ENCODE measurements around the gene ADIRF. TPM values are rescaled to one million over a fixed set of nuclear protein-coding genes. Genes with fewer than 3 reads are reported as not detected.

The ADIRF gene
- total RNA-seq, 1 donor from 2014 or later: 33.0 TPM

DNA sequence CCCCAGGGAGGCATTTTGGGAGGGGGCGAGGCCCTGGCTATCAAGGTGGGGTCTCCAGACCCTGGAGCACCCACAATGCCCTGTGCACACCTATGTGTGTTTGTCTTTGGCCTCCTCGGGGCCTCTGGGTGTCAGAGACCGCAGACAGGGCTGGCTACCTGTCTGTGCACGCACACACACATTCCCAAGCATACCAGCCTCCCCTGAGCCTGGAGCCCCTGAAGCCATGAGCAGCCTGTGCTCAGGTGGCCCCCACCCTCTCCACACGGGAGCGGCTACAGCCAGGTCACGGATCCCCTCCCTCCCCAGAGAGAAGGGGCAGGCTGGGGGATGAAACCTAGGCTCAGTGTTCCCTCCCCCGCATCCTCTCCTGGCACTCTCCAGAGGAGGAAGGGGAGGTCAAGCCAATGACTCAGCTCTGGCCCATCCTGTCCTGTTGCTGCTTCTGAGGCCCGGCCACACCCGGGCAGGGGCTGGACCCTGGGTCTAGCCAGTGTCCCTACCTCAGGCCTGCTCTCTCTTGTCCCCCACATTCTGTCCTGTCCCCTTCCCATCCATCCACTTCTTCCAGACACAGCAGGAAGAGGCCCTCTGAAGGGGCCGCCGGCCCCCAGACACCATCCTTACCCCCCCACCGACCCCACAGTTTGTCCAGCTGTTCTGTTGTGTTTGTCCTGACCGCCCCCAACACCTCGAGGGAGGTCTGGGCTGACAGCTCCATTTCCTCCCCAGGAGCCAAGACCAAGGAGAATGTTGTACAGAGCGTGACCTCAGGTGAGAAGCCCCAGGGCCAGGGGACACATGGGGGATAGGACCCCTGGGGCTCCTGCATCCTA, 9.2 kb upstream of the ADIRF start:
- intact Hi-C loops (cut with DNase I): no loop called here
- no peak for DNase-seq (ENCODE audit: low spot score)

DNA sequence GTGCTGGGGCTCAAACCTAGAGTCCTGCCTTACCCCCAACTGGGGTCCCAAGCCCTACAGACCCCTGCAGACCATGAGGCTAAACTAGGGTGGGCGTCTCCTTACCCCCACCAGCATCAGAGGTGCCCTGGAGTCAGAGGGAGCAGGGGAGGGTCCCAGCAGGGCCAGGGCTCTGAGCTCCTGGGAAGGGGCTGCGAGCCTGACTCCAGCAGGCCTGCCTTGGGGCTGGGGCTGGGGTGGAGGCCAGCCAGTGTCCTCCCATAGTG, 8.6 kb upstream of the ADIRF start:
- no peak for DNase-seq (ENCODE audit: low spot score)
- intact Hi-C loops (cut with DNase I): loop anchor here (2.0 kb wide), 1 partner anchor 17 kb away; no protein-coding TSS in a partner anchor

DNA sequence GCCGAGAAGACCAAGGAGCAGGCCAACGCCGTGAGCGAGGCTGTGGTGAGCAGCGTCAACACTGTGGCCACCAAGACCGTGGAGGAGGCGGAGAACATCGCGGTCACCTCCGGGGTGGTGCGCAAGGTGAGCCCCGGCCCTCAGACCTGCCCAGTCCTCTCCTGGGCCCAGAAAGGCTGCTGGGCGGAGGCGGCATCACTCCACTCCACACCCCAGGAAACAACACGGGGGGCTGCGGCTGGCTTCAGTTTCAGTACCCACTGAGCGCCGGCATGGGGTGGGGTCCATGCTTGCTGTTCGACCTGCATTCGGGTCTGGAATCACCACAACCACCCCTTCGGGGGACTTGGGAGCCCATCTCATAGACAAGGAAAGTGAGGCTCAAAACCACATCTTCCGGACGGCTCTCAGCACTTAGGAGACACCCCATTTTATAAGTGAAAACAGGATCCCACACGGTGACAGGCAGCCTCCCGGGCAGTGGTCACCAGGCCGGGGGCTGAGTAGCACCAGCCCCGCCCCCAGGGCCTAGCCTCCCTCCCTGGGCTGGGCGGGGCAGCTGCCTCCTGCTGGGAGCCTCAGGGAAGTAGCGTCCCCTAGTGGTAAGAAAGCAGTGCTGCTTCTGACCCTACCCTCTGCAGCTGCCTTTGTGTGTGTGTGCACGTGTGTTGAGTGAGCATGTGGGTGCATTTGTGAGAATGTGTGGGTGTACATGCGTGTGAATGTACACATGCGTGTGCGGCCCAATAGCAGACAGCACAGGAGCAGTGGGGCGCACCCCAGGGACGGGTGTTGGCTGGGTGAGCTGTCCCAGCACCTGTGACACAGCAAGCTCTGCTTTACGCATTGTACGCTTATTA, 8.0 kb upstream of the ADIRF start:
- intact Hi-C loops (cut with DNase I): loop anchor here (2.0 kb wide), 1 partner anchor 17 kb away; no protein-coding TSS in a partner anchor
- DNase-seq (ENCODE audit: low spot score): no peak

DNA sequence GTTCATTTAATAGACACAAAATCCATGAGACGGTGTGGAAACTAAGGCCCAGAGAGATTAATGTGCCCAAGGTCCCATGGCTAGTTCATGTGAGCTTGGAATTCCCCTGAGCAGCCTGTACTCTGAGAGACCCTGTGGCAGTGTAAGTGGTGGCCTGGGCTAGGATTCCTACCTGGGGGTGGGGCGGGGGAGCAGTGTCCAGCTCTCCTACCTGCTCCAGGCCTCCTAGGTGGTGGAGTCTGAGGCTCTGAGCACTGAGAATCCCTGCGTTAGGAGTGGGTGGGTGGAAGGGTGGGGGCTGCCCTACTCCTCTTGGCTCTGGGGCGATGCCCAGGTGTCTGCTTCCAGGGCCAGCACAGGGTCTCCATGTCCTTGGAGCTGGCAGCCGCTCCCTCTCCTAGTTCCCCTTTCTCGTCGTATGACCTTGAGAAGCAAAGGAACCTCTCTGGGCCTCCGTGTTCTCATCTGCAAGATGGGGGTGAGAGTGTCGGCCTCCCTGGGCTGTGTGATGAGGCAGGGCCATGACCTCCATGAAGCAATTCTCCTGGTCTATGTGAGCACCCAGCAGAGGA, 7.3 kb upstream of the ADIRF start:
- no peak for DNase-seq (ENCODE audit: low spot score)
- intact Hi-C loops (cut with DNase I): loop anchor here (2.0 kb wide), 1 partner anchor 18 kb away; no protein-coding TSS in a partner anchor

DNA sequence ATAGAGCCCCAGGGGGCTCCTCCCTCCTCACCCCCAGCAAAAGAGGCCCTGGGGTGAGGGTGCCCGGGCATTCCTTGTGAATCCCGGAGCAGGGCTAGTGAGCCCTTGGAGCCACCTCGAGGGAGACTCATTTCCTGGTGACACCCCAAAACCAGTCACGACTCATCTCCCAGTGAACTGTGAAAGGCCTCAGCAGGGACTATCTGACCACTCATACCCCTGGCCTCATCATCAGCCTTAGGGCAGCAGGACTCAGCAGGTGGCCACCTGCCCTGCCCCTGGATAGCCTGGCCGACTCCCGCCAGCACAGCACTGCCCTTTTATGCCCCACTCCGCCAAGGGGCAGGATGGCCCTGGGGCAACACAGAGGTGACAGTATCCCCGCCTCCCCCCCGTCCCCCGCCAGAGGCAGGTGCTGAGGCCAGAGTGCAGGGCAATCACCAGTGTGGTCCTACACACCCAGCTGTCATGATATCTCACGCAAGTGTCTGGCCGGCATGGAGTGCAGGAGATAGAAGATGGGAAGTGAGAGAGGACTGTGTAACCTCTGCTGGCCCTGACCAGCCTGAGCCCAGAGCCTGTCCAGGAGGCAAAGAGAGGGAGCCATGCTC, 6.7 kb upstream of the ADIRF start:
- intact Hi-C loops (cut with DNase I): loop anchor here (2.0 kb wide), 1 partner anchor 19 kb away; no protein-coding TSS in a partner anchor
- peak; percentile 59 for DNase-seq (ENCODE audit: low spot score)

DNA sequence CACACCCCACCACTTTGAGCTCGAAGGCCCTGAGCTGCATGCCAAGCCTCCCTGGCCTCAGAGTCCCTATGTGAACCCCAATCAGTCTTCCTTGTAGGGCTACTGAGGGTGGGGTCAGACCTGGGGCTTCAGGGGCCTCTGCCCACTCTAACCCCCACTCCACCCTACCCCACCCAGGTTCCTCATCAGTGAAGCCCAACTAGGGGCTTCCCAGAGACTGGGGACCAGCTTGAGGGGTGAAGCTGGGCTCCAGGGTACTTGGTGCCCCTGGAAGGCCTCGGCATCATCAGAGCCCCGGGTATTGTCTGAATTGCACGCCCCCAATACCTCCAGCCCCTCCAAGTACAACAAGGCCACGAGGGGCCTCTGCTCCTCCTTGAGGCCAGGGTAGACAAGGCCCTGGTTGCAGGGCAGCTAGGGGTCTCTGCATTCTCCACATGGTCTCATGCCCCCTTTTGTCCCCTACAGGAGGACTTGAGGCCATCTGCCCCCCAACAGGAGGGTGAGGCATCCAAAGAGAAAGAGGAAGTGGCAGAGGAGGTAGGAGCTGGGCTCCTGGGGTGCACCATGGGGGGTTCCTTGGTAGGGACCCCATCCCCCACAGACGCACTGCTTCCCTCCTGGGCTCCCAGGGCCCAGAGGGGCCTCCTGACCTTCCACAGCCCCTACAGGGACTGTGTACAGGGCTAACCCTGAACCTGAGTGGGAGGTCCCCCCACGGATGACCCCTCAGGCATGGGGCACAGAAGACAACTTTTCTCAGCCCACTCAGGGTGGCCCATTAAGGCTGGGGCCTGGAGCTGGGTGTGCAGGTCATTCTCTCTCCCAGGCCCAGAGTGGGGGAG, 5.9 kb upstream of the ADIRF start:
- intact Hi-C loops (cut with DNase I): no loop called here
- peak; percentile 59 for DNase-seq (ENCODE audit: low spot score)

DNA sequence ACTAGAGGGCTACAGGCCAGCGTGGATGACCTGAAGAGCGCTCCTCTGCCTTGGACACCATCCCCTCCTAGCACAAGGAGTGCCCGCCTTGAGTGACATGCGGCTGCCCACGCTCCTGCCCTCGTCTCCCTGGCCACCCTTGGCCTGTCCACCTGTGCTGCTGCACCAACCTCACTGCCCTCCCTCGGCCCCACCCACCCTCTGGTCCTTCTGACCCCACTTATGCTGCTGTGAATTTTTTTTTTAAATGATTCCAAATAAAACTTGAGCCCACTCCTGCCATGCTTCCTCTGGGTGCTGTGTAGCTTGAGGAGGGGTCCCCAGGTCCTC, 5.3 kb upstream of the ADIRF start:
- intact Hi-C loops (cut with DNase I): no loop called here
- DNase-seq (ENCODE audit: low spot score): peak; percentile 41

DNA sequence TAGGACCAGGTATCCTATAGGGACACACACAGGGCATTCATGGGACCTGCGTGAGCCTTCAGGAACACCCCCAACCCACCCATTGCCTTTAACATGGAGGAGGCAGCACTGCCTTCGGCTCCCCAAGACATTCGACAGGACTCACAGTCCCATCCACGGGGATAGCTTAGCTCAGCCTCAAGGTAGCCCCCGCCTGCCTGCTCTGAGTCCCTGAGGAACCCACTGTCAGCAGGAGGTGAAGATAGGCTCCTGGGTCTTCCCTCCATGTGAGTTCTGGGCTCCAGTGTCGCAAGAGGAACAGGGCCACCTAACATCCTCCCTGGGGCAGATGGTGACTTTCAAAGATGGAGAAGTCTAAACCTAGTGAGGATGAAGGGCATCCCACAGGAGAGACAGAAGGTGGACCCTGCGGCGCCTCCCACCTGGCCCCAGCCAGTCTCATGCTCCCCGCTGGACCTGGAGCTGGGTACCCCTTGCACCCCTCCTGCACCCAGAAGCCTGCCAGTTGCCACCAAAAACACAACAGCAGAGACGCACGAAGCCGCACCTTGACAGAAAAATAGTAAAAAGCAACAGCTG, 4.9 kb upstream of the ADIRF start:
- intact Hi-C loops (cut with DNase I): no loop called here
- peak; percentile 72 for DNase-seq (ENCODE audit: low spot score)

DNA sequence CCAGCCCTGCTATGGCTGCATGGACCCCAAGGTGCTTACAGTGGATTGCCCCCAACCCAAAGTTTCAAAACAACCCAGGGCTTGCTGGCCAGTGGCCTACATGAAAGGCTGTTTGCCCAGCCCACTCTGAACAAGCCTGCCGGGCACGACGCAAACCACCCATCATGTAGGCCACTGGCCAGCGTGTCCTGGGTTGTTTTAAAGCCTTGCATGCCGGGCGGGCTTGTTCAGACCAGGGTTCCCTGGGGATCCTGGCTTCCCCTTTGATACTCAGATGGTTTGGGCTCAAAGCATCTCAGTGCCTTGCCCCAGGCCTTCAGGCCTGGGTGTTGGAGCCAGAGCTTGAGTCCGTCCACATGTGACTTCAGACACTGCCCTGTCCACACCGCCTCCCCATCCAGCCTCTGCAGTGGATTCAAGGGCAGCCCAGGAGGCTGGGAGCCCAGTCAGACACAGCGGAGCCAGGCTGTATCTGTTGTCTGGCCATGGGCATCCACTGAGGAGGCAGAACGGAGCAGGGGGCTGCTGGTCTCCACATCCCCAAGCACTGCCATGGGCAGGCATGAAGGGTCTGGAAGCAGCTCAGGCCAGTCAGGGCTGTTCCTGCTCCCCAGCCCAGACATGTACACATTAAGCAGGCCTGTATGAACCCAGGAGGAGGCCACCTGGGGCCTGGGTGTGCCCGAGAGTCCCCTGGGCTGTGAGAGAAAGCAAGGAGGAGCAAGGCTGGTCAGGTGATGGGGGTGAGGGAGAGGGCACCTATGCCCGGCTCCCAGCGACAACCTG, 4.0 kb upstream of the ADIRF start:
- DNase-seq (ENCODE audit: low spot score): peak; percentile 75
- intact Hi-C loops (cut with DNase I): no loop called here

DNA sequence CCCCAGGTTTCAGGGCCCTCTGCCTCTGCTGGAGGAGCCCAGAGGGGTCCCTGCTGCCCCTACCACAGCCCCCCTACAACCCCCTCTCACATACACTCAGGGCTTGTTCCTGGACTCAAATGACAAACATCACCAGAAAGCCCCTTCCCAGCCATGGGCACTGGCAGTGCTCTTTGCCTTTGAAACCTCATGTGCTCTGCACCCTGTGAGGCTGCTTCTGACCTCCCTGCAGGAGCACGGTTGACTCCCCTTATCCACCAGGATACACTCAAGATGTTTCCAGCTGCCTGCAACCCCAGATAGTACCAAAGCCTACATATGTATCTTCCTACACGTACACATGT, 3.5 kb upstream of the ADIRF start:
- intact Hi-C loops (cut with DNase I): no loop called here
- no peak for DNase-seq (ENCODE audit: low spot score)

DNA sequence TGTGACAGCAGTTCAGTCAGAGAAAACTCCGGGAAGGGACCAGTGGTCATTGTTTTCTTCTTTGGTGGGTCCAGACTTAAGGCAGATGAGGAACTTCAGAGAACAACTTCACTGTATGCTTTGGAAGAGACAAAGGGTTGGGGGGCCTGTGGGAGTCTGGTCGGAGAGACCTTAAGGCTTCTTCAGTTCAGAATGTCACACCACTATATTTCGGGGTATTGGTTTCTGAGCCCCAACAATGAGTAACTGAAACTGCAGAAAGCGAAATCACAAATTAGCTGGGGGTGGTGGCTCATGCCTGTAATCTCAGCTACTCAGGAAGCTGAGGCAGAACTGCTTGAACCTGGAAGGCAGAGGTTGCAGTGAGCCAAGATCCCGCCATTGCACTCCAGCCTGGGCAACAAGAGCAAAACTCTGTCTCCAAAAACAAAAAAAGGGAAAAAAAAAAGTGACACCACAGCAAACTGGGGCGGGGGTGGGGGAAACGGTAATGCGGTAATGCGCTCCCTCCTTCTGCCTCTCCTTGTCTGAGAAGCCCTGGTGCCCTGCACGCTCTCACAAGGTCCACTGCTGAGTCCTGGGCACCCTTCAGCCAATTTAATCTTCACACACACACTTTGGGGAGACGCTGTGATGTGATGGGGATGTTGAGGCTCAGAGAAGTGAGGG, 2.2 kb upstream of the ADIRF start:
- DNase-seq (ENCODE audit: low spot score): no peak
- intact Hi-C loops (cut with DNase I): no loop called here

DNA sequence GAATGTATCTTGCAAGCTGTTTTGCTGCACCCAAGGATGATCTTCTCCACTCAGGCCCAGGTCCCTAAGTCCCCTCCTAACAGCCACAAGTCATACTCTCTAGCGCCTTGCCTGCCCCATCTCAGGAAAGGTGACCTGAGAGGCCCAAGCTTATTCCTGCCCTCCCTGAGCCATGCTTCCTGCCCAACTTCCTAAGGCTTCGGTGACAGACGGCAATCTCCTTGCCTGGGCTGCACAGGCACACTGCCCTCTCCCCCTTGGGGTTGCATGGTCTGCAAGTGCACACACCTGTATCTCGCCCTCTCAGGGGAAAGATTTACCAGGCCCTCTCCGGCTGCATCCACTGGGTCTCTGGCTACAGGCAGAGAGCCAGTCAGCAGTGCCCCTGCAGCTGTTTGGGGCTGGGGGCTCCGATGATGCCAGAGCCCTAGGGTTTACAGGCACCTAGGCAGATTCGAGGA, 771 bp upstream of the ADIRF start:
- peak; percentile 67 for DNase-seq (ENCODE audit: low spot score)
- intact Hi-C loops (cut with DNase I): no loop called here

DNA sequence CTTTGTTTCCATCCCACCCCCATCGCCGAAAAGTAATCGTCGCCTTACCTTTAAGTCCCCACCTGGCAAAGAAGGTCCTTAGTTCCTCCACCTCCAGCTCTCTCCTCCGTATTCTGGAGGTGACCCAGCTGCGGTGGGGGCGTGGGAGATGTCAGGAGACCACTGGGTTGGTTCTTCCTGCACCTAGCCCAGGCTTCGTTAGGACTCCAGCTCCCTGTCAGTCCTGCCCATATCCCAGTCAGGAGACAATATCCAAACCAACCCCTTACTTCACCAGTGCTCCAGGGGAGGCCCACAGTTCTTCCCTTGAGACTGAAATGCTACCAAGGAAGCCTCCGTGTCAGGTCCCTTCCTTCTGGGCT, 693 bp downstream of the ADIRF start:
- no peak for DNase-seq (ENCODE audit: low spot score)
- intact Hi-C loops (cut with DNase I): no loop called here

DNA sequence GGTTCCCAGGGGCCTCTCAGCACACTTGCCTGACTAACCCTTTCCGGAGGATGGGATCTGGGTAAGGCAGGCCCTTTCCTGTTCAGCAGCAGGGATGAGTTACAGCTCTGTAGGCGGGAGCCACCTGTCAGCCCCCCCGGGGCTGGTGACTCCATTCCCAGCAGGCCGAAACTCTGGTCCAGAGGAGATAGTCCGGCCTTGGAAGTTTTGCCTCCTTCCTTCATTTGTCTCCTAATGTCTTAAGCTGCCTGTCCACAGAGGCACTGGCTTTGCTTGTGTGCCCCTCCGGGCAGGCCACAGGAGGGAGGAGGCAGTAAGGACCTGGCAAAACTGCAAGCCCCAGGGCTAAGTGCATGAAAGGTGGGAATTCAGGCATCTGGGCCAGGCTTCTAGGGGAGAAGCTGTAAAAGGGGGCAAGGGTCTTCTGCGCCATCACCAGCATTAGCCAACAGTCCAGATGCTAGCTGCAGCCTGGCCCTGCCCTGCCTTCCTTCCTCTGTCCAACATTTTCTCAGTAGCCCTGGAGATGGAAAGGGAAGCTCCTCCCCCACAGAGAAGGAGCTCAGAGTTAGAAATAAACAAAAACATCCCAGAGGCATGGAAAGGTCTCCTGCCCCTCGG, 1.2 kb downstream of the ADIRF start:
- peak; percentile 75 for DNase-seq (ENCODE audit: low spot score)
- intact Hi-C loops (cut with DNase I): loop anchor here (2.0 kb wide), 1 partner anchor 125 kb away; the partner anchor contains the start of genes GLUD1 and SHLD2

DNA sequence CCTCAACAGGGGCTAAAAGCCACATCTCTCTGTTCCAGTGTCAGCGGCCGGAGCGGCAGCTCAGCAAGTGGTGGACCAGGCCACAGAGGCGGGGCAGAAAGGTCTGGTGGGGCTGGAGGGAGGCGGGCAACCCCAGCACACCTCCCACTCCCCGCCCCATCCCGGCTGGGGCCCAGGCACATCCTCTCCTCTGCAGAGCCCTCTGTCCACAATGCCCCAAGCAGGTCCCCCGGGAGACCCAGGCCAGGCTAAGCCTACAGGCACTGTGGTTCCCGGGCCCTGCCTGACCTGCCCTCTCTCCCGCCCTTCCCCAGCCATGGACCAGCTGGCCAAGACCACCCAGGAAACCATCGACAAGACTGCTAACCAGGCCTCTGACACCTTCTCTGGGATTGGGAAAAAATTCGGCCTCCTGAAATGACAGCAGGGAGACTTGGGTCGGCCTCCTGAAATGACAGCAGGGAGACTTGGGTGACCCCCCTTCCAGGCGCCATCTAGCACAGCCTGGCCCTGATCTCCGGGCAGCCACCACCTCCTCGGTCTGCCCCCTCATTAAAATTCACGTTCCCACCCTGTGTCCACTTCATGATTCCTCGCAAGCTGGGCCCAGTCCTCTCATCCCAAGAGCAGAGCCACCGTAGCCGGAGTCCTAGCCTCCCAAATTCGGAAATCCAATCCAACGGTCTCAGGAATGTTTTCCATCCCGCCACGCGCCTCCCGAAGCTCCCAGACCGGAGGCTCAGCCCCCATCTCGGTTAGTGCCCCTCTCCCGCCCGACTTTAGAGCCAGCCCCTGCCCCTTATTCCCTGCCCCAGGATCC, 2.1 kb downstream of the ADIRF start:
- peak; percentile 85 for DNase-seq (ENCODE audit: low spot score)
- intact Hi-C loops (cut with DNase I): loop anchor here (2.0 kb wide), 1 partner anchor 124 kb away; the partner anchor contains the start of genes GLUD1 and SHLD2

DNA sequence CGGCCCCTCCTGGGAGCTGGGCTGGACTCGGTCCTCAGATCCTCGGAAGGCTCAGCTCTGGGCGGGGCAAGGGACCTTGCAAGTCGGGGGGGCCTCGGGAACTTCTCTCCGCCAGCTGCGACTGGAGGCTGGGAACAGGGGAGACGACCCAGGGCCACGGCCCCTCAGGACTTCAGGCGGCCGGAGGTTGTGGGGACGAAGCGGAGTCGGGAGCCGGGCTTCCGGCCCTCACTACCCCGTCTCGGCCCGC, 2.6 kb downstream of the ADIRF start:
- intact Hi-C loops (cut with DNase I): loop anchor here (2.0 kb wide), 1 partner anchor 124 kb away; the partner anchor contains the start of genes GLUD1 and SHLD2

More for the DNA sequence above, 2.6 kb downstream of the ADIRF start:
- DNase-seq (ENCODE audit: low spot score): no peak

All from cardiac septum (tissue), 1 donor.